ENCODE measurements around the gene ORMDL1. TPM values are rescaled to one million over a fixed set of nuclear protein-coding genes. Genes with fewer than 3 reads are reported as not detected.

ORMDL1 gene
- total and polyA plus RNA-seq, 2 of the 13 experiments (the other 11 are each of a cell fraction or from before 2014, with no cell fraction given) = 67.5 to 160 TPM

DNA sequence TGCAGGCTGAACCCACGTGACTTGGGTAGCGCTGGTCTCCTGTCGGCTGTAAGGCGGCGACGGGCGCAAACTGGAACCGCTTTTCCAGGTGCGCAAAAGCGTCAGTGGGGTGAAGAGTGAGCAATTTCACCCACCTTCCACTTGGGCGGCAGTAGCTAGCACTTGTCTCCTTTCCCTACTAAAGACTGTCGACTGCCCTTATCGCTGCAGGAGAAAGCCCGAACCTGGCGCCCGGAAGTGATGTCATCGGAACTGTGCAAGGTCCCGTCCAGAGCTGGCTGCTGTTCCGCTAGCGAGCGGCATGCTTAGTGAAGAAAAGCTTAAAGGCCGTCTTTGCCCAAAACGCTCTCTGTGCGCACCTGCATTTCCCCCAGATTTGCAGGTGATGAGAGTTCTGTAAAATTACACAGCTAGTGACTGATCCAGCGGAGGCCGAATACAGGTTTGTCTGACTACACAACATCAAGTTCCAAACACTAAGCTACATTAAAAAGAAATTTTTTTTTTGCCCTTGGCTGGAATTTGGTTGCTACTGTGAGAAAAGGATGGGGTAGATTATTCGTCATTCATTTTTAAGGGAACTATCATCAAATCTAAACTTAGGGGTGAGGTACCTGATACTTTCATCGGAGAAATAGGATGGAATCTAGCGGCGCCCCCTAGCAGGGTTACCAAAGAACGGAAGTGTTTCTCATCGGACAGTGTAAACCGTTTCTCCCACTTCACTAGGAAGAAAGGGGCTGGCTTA is 21.4 kb downstream of the ORMDL1 start, which contains the start of gene OSGEPL1 (continued):
- TF ChIP-seq, protein P1, sequence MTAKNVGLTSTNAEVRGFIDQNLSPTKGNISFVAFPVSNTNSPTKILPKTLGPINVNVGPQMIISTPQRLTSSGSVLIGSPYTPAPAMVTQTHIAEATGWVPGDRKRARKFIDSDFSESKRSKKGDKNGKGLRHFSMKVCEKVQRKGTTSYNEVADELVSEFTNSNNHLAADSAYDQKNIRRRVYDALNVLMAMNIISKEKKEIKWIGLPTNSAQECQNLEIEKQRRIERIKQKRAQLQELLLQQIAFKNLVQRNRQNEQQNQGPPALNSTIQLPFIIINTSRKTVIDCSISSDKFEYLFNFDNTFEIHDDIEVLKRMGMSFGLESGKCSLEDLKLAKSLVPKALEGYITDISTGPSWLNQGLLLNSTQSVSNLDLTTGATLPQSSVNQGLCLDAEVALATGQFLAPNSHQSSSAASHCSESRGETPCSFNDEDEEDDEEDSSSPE (CRISPR knock-in tag; IDR thresholded peaks at IDR 0.05) = peak; percentile 92
- TF ChIP-seq, protein P2, sequence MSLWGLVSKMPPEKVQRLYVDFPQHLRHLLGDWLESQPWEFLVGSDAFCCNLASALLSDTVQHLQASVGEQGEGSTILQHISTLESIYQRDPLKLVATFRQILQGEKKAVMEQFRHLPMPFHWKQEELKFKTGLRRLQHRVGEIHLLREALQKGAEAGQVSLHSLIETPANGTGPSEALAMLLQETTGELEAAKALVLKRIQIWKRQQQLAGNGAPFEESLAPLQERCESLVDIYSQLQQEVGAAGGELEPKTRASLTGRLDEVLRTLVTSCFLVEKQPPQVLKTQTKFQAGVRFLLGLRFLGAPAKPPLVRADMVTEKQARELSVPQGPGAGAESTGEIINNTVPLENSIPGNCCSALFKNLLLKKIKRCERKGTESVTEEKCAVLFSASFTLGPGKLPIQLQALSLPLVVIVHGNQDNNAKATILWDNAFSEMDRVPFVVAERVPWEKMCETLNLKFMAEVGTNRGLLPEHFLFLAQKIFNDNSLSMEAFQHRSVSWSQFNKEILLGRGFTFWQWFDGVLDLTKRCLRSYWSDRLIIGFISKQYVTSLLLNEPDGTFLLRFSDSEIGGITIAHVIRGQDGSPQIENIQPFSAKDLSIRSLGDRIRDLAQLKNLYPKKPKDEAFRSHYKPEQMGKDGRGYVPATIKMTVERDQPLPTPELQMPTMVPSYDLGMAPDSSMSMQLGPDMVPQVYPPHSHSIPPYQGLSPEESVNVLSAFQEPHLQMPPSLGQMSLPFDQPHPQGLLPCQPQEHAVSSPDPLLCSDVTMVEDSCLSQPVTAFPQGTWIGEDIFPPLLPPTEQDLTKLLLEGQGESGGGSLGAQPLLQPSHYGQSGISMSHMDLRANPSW (CRISPR knock-in tag; IDR thresholded peaks at IDR 0.05; ENCODE audit: borderline replicate concordance) = no peak
- TF ChIP-seq SP5 (CRISPR knock-in tag; IDR thresholded peaks at IDR 0.05; ENCODE audit: borderline replicate concordance, low read depth) = no peak
- TF ChIP-seq ZNF598 (CRISPR knock-in tag; IDR thresholded peaks at IDR 0.05; ENCODE audit: borderline replicate concordance) = peak; percentile 96
- TF ChIP-seq EHMT2 (IDR thresholded peaks at IDR 0.05; ENCODE audit: borderline replicate concordance, low read depth, low read length) = no peak
- no peak for TF ChIP-seq SETDB1 (CRISPR knock-in tag; IDR thresholded peaks at IDR 0.05; ENCODE audit: borderline replicate concordance)
- TF ChIP-seq NR2C2 (CRISPR knock-in tag; IDR thresholded peaks at IDR 0.05; ENCODE audit: borderline replicate concordance) = peak; percentile 72; the same call in 1 of the 2 replicates
- TF ChIP-seq ZNF7 (CRISPR knock-in tag; IDR thresholded peaks at IDR 0.05) = peak; percentile 90
- TF ChIP-seq, protein P3, sequence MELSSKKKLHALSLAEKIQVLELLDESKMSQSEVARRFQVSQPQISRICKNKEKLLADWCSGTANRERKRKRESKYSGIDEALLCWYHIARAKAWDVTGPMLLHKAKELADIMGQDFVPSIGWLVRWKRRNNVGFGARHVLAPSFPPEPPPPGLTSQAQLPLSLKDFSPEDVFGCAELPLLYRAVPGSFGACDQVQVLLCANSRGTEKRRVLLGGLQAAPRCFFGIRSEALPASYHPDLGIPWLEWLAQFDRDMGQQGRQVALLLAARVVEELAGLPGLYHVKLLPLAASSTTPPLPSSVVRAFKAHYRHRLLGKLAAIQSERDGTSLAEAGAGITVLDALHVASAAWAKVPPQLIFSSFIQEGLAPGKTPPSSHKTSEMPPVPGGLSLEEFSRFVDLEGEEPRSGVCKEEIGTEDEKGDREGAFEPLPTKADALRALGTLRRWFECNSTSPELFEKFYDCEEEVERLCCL (CRISPR knock-in tag; IDR thresholded peaks at IDR 0.05; ENCODE audit: borderline replicate concordance) = 0 out of 2 replicates have a peak, but pooled peaks have one; percentile 46
- TF ChIP-seq, protein P4, sequence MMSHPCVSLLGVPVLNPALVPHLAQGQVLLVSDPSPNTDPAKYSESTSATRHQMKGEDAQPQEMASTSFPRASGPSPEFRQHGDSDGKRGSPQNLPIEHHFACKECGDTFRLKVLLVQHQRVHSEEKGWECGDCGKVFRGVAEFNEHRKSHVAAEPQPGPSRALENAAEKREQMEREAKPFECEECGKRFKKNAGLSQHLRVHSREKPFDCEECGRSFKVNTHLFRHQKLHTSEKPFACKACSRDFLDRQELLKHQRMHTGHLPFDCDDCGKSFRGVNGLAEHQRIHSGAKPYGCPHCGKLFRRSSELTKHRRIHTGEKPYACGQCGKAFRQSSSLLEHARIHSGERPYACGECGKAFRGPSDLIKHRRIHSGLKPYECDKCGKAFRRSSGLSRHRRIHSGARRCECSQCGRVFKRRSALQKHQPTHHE (CRISPR knock-in tag; IDR thresholded peaks at IDR 0.05; ENCODE audit: borderline replicate concordance) = peak; percentile 76; the same call in 1 of the 2 replicates
- peak; percentile 95 for TF ChIP-seq ZNF205 (CRISPR knock-in tag; IDR thresholded peaks at IDR 0.05)
- TF ChIP-seq, protein P5, sequence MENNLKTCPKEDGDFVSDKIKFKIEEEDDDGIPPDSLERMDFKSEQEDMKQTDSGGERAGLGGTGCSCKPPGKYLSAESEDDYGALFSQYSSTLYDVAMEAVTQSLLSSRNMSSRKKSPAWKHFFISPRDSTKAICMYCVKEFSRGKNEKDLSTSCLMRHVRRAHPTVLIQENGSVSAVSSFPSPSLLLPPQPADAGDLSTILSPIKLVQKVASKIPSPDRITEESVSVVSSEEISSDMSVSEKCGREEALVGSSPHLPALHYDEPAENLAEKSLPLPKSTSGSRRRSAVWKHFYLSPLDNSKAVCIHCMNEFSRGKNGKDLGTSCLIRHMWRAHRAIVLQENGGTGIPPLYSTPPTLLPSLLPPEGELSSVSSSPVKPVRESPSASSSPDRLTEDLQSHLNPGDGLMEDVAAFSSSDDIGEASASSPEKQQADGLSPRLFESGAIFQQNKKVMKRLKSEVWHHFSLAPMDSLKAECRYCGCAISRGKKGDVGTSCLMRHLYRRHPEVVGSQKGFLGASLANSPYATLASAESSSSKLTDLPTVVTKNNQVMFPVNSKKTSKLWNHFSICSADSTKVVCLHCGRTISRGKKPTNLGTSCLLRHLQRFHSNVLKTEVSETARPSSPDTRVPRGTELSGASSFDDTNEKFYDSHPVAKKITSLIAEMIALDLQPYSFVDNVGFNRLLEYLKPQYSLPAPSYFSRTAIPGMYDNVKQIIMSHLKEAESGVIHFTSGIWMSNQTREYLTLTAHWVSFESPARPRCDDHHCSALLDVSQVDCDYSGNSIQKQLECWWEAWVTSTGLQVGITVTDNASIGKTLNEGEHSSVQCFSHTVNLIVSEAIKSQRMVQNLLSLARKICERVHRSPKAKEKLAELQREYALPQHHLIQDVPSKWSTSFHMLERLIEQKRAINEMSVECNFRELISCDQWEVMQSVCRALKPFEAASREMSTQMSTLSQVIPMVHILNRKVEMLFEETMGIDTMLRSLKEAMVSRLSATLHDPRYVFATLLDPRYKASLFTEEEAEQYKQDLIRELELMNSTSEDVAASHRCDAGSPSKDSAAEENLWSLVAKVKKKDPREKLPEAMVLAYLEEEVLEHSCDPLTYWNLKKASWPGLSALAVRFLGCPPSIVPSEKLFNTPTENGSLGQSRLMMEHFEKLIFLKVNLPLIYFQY (CRISPR knock-in tag; IDR thresholded peaks at IDR 0.05; ENCODE audit: borderline replicate concordance) = 0 out of 2 replicates have a peak, but pooled peaks have one; percentile 63
- no peak; the same call in 1 of the 2 replicates for TF ChIP-seq ZNF749 (CRISPR knock-in tag; IDR thresholded peaks at IDR 0.05; ENCODE audit: borderline replicate concordance)
- TF ChIP-seq, protein P6, sequence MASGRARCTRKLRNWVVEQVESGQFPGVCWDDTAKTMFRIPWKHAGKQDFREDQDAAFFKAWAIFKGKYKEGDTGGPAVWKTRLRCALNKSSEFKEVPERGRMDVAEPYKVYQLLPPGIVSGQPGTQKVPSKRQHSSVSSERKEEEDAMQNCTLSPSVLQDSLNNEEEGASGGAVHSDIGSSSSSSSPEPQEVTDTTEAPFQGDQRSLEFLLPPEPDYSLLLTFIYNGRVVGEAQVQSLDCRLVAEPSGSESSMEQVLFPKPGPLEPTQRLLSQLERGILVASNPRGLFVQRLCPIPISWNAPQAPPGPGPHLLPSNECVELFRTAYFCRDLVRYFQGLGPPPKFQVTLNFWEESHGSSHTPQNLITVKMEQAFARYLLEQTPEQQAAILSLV (CRISPR knock-in tag; IDR thresholded peaks at IDR 0.05; ENCODE audit: borderline replicate concordance) = peak; percentile 87; the same call in 1 of the 2 replicates
- TF ChIP-seq MXI1 (IDR thresholded peaks at IDR 0.05; ENCODE audit: borderline replicate concordance, low read depth, low read length) = peak; percentile 83; the same call in 2 of the 3 replicates
